ENCODE data around the gene DOK7.

The DOK7 gene, protein sequence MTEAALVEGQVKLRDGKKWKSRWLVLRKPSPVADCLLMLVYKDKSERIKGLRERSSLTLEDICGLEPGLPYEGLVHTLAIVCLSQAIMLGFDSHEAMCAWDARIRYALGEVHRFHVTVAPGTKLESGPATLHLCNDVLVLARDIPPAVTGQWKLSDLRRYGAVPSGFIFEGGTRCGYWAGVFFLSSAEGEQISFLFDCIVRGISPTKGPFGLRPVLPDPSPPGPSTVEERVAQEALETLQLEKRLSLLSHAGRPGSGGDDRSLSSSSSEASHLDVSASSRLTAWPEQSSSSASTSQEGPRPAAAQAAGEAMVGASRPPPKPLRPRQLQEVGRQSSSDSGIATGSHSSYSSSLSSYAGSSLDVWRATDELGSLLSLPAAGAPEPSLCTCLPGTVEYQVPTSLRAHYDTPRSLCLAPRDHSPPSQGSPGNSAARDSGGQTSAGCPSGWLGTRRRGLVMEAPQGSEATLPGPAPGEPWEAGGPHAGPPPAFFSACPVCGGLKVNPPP

DNA sequence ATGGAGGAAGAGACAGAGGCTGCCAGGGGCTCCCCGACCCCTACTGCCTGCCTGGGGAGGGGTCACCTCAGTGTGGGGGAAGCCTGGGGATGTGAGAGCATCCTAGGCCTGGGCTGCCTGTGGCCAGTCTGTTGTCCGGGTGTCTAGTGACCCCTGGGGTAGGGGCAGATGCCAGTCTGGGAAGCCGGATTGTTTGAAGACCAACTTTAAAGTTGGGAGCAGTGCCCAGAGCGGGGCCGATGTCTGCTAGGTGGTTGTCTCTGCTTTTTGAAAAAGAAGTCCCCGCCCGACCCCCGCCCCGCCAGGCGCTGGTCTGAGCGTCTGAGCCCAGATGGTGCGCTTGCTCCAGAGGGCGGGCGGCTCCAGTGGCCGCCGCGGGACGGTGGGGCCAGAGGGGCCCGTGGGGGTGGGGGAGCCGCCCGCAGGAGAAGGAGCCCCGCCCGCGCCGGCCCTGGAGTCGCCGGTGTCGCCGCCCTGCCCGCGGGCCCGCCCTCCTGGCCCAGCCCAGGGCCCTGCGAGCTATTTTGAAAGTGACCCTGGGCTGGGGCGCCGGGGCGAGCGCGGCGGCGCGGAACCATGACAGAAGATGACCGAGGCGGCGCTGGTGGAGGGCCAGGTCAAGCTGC is at the start of gene DOK7:
TSS of gene DOK7 (plus strand) at position 517 of the 626 bp plus-strand sequence. CDS start at position 587, 70 bp downstream.
- DNase-seq (ENCODE audit: low read depth) = no peak

- no peak for DNase-seq (ENCODE audit: low read depth)
Measured at GRCh38 chr4:3413675-3414420, 49.3 kb upstream of the DOK7 start.

DNA sequence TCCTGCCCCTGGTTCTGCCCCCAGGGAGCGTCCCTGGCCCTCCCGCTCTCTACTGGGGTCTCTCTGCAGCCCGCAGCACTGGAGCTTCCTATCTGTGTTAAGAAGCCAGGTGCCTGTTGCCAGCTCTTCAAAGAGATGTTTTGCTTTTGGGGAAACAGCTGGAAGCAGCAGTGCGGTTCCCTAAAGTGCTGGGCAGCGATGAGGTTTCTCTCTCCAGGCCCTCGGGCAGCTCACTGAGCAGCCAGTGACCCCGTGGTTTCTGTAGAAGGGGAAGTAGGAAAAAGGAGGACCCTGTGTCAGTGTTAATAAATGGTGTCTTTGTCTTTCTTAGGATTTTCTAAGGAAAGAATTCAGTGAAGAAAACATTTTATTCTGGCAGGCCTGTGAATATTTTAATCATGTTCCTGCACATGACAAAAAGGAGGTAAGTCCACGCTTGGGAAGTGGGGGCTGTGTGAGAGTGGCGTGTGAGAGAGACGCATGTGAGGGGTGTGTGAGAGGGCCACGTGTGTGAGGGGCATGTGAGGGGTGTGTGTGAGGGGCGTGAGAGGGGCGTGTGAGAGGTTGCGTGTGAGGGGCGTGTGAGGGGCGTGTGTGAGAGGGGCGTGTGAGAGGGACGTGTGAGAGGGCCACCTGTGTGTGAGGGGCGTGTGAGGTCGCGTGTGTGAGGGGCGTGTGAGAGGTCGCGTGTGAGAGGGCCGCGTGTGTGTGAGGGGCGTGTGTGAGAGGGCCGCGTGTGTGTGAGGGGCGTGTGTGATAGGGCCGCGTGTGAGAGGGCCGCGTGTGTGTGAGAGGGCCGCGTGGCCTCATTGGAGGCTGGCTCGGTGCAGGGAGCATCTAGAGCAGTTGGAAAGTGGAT is 48.5 kb upstream of the DOK7 start:
- no peak for DNase-seq (ENCODE audit: low read depth)

- no peak for DNase-seq (ENCODE audit: low read depth)
Measured at GRCh38 chr4:3415471-3416141, 47.5 kb upstream of the DOK7 start.

- no peak for DNase-seq (ENCODE audit: low read depth)
Measured at GRCh38 chr4:3416270-3416669, 46.8 kb upstream of the DOK7 start.

DNA sequence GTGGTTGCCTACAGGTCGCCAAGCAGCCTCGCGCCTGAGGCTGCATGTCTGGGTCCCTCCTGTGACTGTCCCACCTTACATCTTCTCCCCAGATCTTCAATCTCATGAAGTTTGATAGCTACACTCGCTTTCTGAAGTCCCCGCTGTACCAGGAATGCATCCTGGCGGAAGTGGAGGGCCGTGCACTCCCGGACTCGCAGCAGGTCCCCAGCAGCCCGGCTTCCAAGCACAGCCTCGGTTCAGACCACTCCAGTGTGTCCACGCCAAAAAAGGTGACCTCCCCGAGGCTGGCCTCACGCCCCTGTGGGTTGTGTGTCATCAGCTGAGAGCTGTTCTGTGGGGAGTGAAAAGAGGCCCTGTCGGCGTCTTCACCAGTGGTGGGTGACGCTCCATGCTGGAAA is 46.3 kb upstream of the DOK7 start:
- no peak for DNase-seq (ENCODE audit: low read depth)

GRCh38 chr4:3417448-3417847 is 45.7 kb upstream of the DOK7 start:
- no peak for DNase-seq (ENCODE audit: low read depth)

- no peak for DNase-seq (ENCODE audit: low read depth)
Measured at GRCh38 chr4:3418029-3418762, 44.9 kb upstream of the DOK7 start.

DNA sequence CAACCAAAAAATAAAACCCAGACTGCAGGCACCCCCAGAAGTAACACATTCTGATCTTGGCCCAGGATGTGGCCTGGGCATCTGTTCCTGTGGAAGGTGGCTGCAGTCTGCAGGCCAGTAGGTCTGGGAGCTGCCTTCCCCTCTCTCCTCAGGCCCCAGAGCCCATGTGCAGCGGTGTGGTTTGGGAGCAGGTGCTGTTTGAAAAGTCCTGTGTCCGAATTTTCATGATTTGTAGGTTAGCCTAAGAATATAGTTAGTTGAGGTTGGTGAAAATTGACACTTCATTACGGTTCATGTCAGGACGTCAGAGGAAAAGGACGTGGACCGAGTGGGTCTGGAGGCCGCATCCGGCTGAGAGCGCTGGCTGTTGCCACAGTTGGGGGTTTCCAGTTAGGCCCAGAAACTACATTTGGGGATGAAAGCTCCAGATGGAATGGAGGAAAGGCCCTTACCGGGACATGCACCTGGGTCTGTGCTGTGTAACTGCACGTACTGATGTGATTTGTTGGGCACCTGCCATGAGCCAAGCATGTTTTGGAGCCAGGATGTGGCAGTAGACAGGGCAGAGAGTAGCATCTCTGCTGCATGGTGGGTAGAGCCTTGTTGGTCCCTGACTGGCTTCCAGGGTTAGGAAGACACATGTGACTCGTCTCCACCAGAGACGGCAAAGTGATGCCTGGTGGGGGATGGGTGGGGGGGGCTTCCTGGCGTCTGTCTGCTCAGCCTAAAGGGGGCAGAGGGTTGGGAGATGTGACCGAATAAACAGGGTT is 43.1 kb upstream of the DOK7 start:
- no peak for DNase-seq (ENCODE audit: low read depth)

- DNase-seq (ENCODE audit: low read depth) = no peak
Measured at GRCh38 chr4:3420606-3420955, 42.5 kb upstream of the DOK7 start.

GRCh38 chr4:3420956-3421355 is 42.1 kb upstream of the DOK7 start:
- DNase-seq (ENCODE audit: low read depth) = no peak

DNA sequence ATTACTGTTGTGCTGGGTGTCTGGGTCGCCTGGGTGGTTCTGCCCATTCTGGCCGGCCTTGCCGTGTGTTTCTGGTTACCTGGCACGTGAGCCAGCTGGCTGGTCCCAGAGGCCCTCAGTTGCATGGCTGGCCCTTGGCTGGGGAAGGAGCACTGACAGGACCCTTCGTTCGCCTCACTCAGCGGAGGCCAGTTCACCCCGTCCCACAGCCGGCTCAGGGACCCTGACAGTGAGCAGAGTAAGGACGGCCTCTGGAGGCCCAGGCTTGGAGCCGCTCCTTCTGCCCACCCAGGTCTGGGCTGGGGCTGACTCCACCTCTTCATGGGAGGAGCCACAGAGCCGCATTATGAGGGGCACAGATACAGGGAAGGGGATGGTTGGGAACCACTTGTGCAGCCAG is 41.6 kb upstream of the DOK7 start:
- DNase-seq (ENCODE audit: low read depth) = no peak

- DNase-seq (ENCODE audit: low read depth) = no peak
Measured at GRCh38 chr4:3422241-3422801, 40.8 kb upstream of the DOK7 start.

- DNase-seq (ENCODE audit: low read depth) = no peak
Measured at GRCh38 chr4:3422808-3423297, 40.3 kb upstream of the DOK7 start.

DNA sequence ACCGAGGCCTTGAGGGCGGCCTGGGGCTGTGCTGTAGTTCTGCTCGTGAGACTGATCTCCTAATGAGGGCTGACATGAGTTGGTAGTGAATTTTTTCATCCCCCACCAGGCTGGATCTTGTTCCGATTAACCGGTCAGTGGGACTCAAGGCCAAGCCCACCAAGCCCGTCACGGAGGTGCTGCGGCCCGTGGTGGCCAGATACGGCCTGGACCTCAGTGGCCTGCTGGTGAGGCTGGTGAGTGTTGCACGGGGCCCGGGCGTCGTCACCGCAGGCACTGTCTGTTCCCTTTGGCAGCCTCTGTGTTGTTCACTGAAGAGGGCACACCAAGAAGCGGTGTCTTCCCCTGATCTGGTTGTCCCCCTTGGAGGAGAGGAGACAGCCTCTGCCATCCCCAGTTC is 39.7 kb upstream of the DOK7 start:
- no peak for DNase-seq (ENCODE audit: low read depth)

GRCh38 chr4:3423952-3424351 is 39.2 kb upstream of the DOK7 start:
- no peak for DNase-seq (ENCODE audit: low read depth)

DNA sequence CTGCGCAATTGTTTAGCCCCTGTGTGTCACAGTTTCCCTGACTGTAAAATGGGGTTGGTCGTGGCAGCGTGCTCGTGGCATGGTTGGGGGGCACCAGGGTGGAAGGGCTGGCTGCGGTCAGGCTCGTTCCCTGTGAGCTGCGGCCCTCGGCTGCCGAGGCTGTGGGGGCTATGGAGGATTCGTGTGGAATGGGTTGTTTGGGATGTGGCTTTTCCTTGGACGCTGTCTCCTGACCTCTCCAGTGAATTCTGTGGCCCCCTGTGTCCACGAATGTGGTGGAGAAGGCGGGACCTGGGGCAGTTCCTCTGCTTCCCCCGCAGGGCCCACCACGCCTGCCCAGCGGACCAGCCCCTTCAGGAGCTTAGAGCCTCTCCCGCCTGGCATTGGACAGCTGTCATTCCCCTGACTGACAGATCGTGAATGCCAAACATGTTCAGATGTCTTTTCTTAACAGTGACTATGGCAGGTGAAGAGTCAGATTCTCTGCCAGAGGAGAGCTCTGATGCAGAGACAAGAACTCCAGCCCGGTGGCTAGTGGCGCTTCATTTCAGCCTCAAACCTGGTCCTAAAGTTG is 38.5 kb upstream of the DOK7 start:
- DNase-seq (ENCODE audit: low read depth) = no peak

DNA sequence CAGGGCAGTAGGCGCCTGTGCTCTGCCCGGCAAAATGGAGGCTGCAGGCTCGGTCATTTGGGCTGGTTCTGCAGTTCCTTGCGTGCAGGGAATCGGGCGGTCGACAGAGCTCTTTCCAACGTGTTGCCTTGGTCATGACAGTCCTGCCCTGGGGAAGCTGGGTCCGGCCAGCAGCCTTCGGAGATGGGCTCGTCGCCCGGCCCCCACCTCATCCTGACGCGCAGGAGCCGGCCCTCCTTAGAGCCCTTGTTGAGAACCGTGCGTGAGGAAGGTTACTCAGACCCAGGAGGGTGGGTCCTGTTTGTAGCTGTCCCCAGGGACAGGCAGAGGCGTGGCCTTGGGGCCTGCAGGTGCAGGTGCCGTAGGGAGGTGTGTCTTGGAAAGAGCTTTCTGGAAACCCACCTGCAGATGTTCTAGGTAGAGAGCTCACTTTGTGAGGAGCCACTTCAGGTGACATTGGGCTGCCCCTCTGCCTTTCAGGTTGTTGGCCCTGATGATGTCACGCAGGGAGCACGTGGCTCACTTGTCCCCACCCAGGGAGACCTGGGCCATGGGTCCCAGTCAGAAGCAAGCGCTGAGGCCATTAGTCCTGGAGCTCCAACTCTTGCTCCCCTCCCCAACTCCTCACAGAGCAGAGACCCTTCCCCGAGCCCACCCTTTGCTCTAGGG is 36.5 kb upstream of the DOK7 start:
- no peak for DNase-seq (ENCODE audit: low read depth)

- DNase-seq (ENCODE audit: low read depth) = no peak
Measured at GRCh38 chr4:3427134-3427476, 36.0 kb upstream of the DOK7 start.
